Measurements from ENCODE around the gene CACNA2D3.

Gene CACNA2D3

DNA sequence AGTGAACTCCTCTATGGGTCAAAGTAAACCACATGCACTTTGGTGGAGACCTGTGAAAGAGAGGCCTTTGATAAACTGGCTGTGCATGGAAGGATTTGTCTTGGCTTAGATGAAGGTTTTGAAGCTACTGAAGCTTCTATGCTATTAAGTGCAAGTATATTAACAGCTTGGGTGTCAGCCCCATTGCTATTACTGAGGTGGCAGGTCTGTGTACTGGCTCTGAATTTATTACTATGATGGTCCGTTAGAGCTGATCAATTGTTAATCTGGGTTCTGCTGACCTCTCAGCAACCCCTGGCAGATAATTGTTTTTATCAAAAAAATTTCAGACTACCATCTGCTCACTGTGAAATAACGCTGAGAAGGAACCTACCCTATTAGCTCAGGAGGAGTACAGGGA, 268.2 kb downstream of the CACNA2D3 start:
- Histone ChIP-seq H3K27ac (ENCODE audit: low read length) (no peak overlapping the region), H3K36me3 (replicated peaks; ENCODE audit: insufficient read depth, low read length) (no peaks in the 10 kb centered on the region), H3K27me3 (replicated peaks; ENCODE audit: insufficient read depth, low read length) (no peaks in the 10 kb centered on the region), H3K4me2 (ENCODE audit: low read depth, low read length) (no peak overlapping the region), H3K79me2 (ENCODE audit: low read length) (no peaks in the 10 kb centered on the region), H3K4me3 (ENCODE audit: low read length) (no peak overlapping the region), H3K9me3 (replicated peaks; ENCODE audit: insufficient read depth, low read length) (no peaks in the 10 kb centered on the region), H3K9me2 (replicated peaks; ENCODE audit: insufficient read depth, low read length) (no peaks in the 10 kb centered on the region), H3F3A (ENCODE audit: insufficient read depth, low read length) (no peaks in the 10 kb centered on the region), H4K20me1 (ENCODE audit: insufficient read depth, low read length) (no peaks in the 10 kb centered on the region), H2AFZ (ENCODE audit: low read length) (no peak overlapping the region), H3K4me1 (ENCODE audit: low read length) (no peaks in the 10 kb centered on the region), H3K9ac (ENCODE audit: low read length) (no peak overlapping the region)
- TF ChIP-seq EZH2 (optimal IDR thresholded peaks at IDR 0.05; ENCODE audit: low read depth, low read length) (no peak), EZH2phosphoT487 (IDR thresholded peaks at IDR 0.05; ENCODE audit: low read length) (no peak)
- TF ChIP-seq, protein P1, sequence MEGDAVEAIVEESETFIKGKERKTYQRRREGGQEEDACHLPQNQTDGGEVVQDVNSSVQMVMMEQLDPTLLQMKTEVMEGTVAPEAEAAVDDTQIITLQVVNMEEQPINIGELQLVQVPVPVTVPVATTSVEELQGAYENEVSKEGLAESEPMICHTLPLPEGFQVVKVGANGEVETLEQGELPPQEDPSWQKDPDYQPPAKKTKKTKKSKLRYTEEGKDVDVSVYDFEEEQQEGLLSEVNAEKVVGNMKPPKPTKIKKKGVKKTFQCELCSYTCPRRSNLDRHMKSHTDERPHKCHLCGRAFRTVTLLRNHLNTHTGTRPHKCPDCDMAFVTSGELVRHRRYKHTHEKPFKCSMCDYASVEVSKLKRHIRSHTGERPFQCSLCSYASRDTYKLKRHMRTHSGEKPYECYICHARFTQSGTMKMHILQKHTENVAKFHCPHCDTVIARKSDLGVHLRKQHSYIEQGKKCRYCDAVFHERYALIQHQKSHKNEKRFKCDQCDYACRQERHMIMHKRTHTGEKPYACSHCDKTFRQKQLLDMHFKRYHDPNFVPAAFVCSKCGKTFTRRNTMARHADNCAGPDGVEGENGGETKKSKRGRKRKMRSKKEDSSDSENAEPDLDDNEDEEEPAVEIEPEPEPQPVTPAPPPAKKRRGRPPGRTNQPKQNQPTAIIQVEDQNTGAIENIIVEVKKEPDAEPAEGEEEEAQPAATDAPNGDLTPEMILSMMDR (IDR thresholded peaks at IDR 0.05; ENCODE audit: low read length): no peak
- DNase-seq: no peak

- Histone ChIP-seq H3F3A (ENCODE audit: insufficient read depth, low read length) (no peaks in the 10 kb centered on the region), H3K4me1 (ENCODE audit: low read length) (no peaks in the 10 kb centered on the region), H3K27me3 (replicated peaks; ENCODE audit: insufficient read depth, low read length) (no peaks in the 10 kb centered on the region), H2AFZ (ENCODE audit: low read length) (no peak overlapping the region), H3K9me3 (replicated peaks; ENCODE audit: insufficient read depth, low read length) (no peaks in the 10 kb centered on the region), H3K9me2 (replicated peaks; ENCODE audit: insufficient read depth, low read length) (no peaks in the 10 kb centered on the region), H3K27ac (ENCODE audit: low read length) (no peak overlapping the region), H3K9ac (ENCODE audit: low read length) (no peak overlapping the region), H3K4me3 (ENCODE audit: low read length) (no peak overlapping the region), H3K36me3 (replicated peaks; ENCODE audit: insufficient read depth, low read length) (no peaks in the 10 kb centered on the region), H3K4me2 (ENCODE audit: low read depth, low read length) (no peak overlapping the region), H3K79me2 (ENCODE audit: low read length) (no peaks in the 10 kb centered on the region), H4K20me1 (ENCODE audit: insufficient read depth, low read length) (no peaks in the 10 kb centered on the region)
- TF ChIP-seq EZH2phosphoT487 (IDR thresholded peaks at IDR 0.05; ENCODE audit: low read length): no peak
- no peak for TF ChIP-seq EZH2 (optimal IDR thresholded peaks at IDR 0.05; ENCODE audit: low read depth, low read length)
- TF ChIP-seq, protein P1 (IDR thresholded peaks at IDR 0.05; ENCODE audit: low read length): no peak
- DNase-seq: no peak
These were observed 270.8 kb downstream of the CACNA2D3 start for GRCh38 chr3:54393150-54393549.

DNA sequence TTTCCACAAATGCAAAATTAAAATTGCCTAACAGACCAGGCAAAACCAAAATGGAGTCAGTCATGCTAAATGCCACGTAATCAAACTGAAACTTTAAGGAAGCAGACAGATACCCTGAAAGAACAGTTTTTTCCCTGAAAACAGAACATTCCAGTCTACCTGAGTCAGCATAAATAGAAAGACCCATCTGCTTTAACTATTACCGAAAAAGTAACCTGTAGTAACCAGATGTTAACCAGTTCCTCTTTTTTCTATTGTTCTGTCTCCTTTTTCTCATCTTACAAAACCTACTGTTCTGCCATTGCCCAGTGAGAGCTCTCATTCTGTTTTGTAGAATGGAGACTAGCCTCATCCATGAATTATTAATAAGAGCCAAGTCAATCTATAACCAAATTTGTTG, 286.0 kb downstream of the CACNA2D3 start:
- no peak overlapping the region for H3K4me2 ChIP-seq (ENCODE audit: low read depth, low read length)
- TF ChIP-seq EZH2phosphoT487 (IDR thresholded peaks at IDR 0.05; ENCODE audit: low read length): no peak
- TF ChIP-seq, protein P1 (IDR thresholded peaks at IDR 0.05; ENCODE audit: low read length): no peak
- no peak for TF ChIP-seq EZH2 (optimal IDR thresholded peaks at IDR 0.05; ENCODE audit: low read depth, low read length)
- no peak for DNase-seq
- H3K27ac ChIP-seq (ENCODE audit: low read length): no peak overlapping the region
- no peaks in the 10 kb centered on the region for H3K4me1 ChIP-seq (ENCODE audit: low read length)
- H3K79me2 ChIP-seq (ENCODE audit: low read length): no peaks in the 10 kb centered on the region
- no peaks in the 10 kb centered on the region for H4K20me1 ChIP-seq (ENCODE audit: insufficient read depth, low read length)
- H3K9ac ChIP-seq (ENCODE audit: low read length): no peak overlapping the region
- no peak overlapping the region for H3K4me3 ChIP-seq (ENCODE audit: low read length)
- H3K36me3 ChIP-seq (replicated peaks; ENCODE audit: insufficient read depth, low read length): no peaks in the 10 kb centered on the region
- H3F3A ChIP-seq (ENCODE audit: insufficient read depth, low read length): no peaks in the 10 kb centered on the region
- H3K9me3 ChIP-seq (replicated peaks; ENCODE audit: insufficient read depth, low read length): no peaks in the 10 kb centered on the region
- no peaks in the 10 kb centered on the region for H3K27me3 ChIP-seq (replicated peaks; ENCODE audit: insufficient read depth, low read length)
- no peak overlapping the region for H2AFZ ChIP-seq (ENCODE audit: low read length)
- H3K9me2 ChIP-seq (replicated peaks; ENCODE audit: insufficient read depth, low read length): no peaks in the 10 kb centered on the region
